Measurements from ENCODE around the gene RIMBP3C. TPM values are rescaled to one million over a fixed set of nuclear protein-coding genes. Genes with fewer than 3 reads are reported as not detected.
A peak's percentile ranks its signal among the peaks of the same experiment; 100 is the strongest.
"Not testable (repeated sequence)": the region's sequence is repeated elsewhere in the genome, so short reads cannot be mapped to it uniquely, and the experiment has no call there.

RIMBP3C gene
- total RNA-seq, 1 experiment from 2014 or later: 0.47 TPM

- in situ Hi-C loops (cut with HindIII; ENCODE audit: low sequenced_read_pairs): no loop called here
- no peak for DNase-seq (ENCODE audit: low spot score)
Measured at GRCh38 chr22:21573750-21574494, 22.7 kb upstream of the RIMBP3C start.

- in situ Hi-C loops (cut with HindIII; ENCODE audit: low sequenced_read_pairs): no loop called here
- DNase-seq (ENCODE audit: low spot score): no peak
Measured at GRCh38 chr22:21573293-21573734, 22.1 kb upstream of the RIMBP3C start.

- no peak for DNase-seq (ENCODE audit: low spot score)
- in situ Hi-C loops (cut with HindIII; ENCODE audit: low sequenced_read_pairs): no loop called here
Measured at GRCh38 chr22:21571679-21572078, 20.4 kb upstream of the RIMBP3C start.

- in situ Hi-C loops (cut with HindIII; ENCODE audit: low sequenced_read_pairs): no loop called here
- DNase-seq (ENCODE audit: low spot score): no peak
Measured at GRCh38 chr22:21570398-21570797, 19.1 kb upstream of the RIMBP3C start.

GRCh38 chr22:21569459-21570170 is 18.4 kb upstream of the RIMBP3C start:
- DNase-seq (ENCODE audit: low spot score): no peak
- in situ Hi-C loops (cut with HindIII; ENCODE audit: low sequenced_read_pairs): no loop called here

- in situ Hi-C loops (cut with HindIII; ENCODE audit: low sequenced_read_pairs); DNase-seq (ENCODE audit: low spot score): not testable (repeated sequence)
Measured at GRCh38 chr22:21569076-21569427, 17.8 kb upstream of the RIMBP3C start.

GRCh38 chr22:21568347-21569075 is 17.2 kb upstream of the RIMBP3C start:
- DNase-seq (ENCODE audit: low spot score): no peak
- in situ Hi-C loops (cut with HindIII; ENCODE audit: low sequenced_read_pairs): no loop called here

- in situ Hi-C loops (cut with HindIII; ENCODE audit: low sequenced_read_pairs): no loop called here
- peak; percentile 83 for DNase-seq (ENCODE audit: low spot score)
Measured at GRCh38 chr22:21567456-21568346, 16.4 kb upstream of the RIMBP3C start, which contains the start of gene UBE2L3. UBE2L3 (plus strand) TSS chr22:21567714; CDS start chr22:21567745, 31 bp downstream.

GRCh38 chr22:21564411-21564810 is 13.2 kb upstream of the RIMBP3C start:
- no peak for DNase-seq (ENCODE audit: low spot score)
- in situ Hi-C loops (cut with HindIII; ENCODE audit: low sequenced_read_pairs): no loop called here

GRCh38 chr22:21563912-21564311 is 12.7 kb upstream of the RIMBP3C start:
- no peak for DNase-seq (ENCODE audit: low spot score)
- in situ Hi-C loops (cut with HindIII; ENCODE audit: low sequenced_read_pairs): no loop called here

- in situ Hi-C loops (cut with HindIII; ENCODE audit: low sequenced_read_pairs); DNase-seq (ENCODE audit: low spot score): not testable (repeated sequence)
Measured at GRCh38 chr22:21560657-21561056, 9.4 kb upstream of the RIMBP3C start.

GRCh38 chr22:21559345-21560125 is 8.3 kb upstream of the RIMBP3C start:
- in situ Hi-C loops (cut with HindIII; ENCODE audit: low sequenced_read_pairs); DNase-seq (ENCODE audit: low spot score): not testable (repeated sequence)

GRCh38 chr22:21550678-21551047 is 598 bp downstream of the RIMBP3C start:
- DNase-seq (ENCODE audit: low spot score); in situ Hi-C loops (cut with HindIII; ENCODE audit: low sequenced_read_pairs): not testable (repeated sequence)

- in situ Hi-C loops (cut with HindIII; ENCODE audit: low sequenced_read_pairs); DNase-seq (ENCODE audit: low spot score): not testable (repeated sequence)
Measured at GRCh38 chr22:21550008-21550677, 1.1 kb downstream of the RIMBP3C start.

- DNase-seq (ENCODE audit: low spot score); in situ Hi-C loops (cut with HindIII; ENCODE audit: low sequenced_read_pairs): not testable (repeated sequence)
Measured at GRCh38 chr22:21549558-21549957, 1.7 kb downstream of the RIMBP3C start.

- in situ Hi-C loops (cut with HindIII; ENCODE audit: low sequenced_read_pairs); DNase-seq (ENCODE audit: low spot score): not testable (repeated sequence)
Measured at GRCh38 chr22:21544432-21545322, 6.6 kb downstream of the RIMBP3C start.

GRCh38 chr22:21539862-21540261 is 11.4 kb downstream of the RIMBP3C start:
- in situ Hi-C loops (cut with HindIII; ENCODE audit: low sequenced_read_pairs); DNase-seq (ENCODE audit: low spot score): not testable (repeated sequence)

Data from G401 (cell line).